Parathyroid adenoma (tissue), 2 donors: ENCODE data around the gene MAGI3.

Experiments
- H2AFZ ChIP-seq: fragments of 300-600 bp; sonication (generic); one replicate; pipeline ENCODE4 v1.7.0; 2017; ENCODE audit warnings: antibody characterized with exemption, mild to moderate bottlenecking
- H3K27ac ChIP-seq: fragments of 300-600 bp; sonication (generic); one replicate; pipeline ENCODE4 v1.7.0; 2017
- H3K27me3 ChIP-seq: fragments of 300-600 bp; sonication (generic); one replicate; pipeline ENCODE4 v1.7.0; 2017; ENCODE audit warnings: low read length; ENCODE audit not compliant: control insufficient read depth, insufficient read depth
- H3K36me3 ChIP-seq: fragments of 300-600 bp; sonication (generic); one replicate; pipeline ENCODE4 v1.7.0; 2017; ENCODE audit warnings: low read length; ENCODE audit not compliant: control insufficient read depth, insufficient read depth
- H3K4me1 ChIP-seq: fragments of 300-600 bp; sonication (generic); one replicate; pipeline ENCODE4 v1.7.0; 2017; ENCODE audit warnings: control low read depth
- H3K4me2 ChIP-seq: fragments of 300-600 bp; sonication (generic); one replicate; pipeline ENCODE4 v1.7.0; 2017; ENCODE audit warnings: low read length
- H3K4me3 ChIP-seq: fragments of 300-600 bp; sonication (generic); one replicate; pipeline ENCODE4 v1.7.0; 2017; ENCODE audit warnings: low read depth, low read length
- H3K79me2 ChIP-seq: fragments of 300-600 bp; sonication (generic); one replicate; pipeline ENCODE4 v1.7.0; 2017; ENCODE audit warnings: control low read depth
- H3K9ac ChIP-seq: fragments of 300-600 bp; sonication (generic); one replicate; pipeline ENCODE4 v1.7.0; 2017; ENCODE audit warnings: mild to moderate bottlenecking
- H3K9me3 ChIP-seq: fragments of 300-600 bp; sonication (generic); one replicate; pipeline ENCODE4 v1.7.0; 2017; ENCODE audit warnings: low read length; ENCODE audit not compliant: control insufficient read depth
- CTCF ChIP-seq: fragments of 300-600 bp; sonication (generic); IDR thresholded peaks from one replicate; pipeline ENCODE4 v1.7.0; 2017; ENCODE audit warnings: antibody characterized with exemption, mild to moderate bottlenecking
- donor health status: primary hyperparathyroidism.

The MAGI3 gene

GRCh38 chr1:113416496-113416895 lies 26.2 kb downstream of the MAGI3 start:
- H3K36me3 ChIP-seq = no peaks in the 10 kb centered on the region
- H3K9me3 ChIP-seq = no peaks in the 10 kb centered on the region
- H2AFZ ChIP-seq = no peak overlapping the region
- TF ChIP-seq CTCF = no peak
- H3K9ac ChIP-seq = no peak overlapping the region
- H3K27ac ChIP-seq = no peak overlapping the region
- no peak overlapping the region for H3K4me3 ChIP-seq
- H3K27me3 ChIP-seq = no peaks in the 10 kb centered on the region
- no peak overlapping the region for H3K4me2 ChIP-seq
- no peaks in the 10 kb centered on the region for H3K79me2 ChIP-seq
- H3K4me1 ChIP-seq = no peaks in the 10 kb centered on the region

DNA sequence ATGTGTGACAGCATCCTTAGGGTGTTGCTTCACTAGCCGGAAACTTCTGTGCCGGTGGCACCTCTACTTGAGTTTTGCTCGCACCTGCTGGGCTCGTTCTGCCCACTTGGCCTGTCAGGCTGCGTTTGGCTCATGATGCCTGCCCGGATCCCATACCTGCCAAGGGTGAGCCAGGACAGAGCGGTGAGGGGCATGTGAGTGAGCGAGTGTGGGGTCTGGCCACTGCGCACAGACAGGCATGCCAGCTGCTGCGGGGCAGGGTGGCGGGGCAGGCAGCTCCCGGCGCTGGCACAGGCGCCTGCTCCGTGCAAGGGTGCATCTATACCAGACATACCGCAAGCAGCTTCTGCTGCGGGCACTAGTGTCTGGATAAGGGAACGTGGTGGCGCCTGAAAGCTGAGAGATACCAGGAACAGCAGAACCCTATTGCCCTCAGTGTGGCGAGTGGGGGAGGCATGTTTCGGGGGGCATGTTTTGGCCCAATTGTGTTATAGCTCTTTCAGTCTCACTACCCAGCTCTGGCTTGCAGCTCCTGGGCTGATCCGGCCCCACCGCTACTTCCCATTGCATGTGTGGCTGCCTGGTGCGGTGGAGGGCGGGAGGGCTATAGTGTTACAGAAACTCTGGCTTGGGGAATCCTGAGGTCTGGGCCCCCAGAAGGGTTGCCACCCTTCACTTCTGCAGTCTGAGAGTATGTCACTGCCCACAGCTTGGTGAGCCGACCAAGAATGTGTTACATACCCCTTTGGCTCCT lies 32.2 kb downstream of the MAGI3 start:
- Histone ChIP-seq H3K9me3 (no peaks in the 10 kb centered on the region), H3K9ac (no peak overlapping the region), H3K27me3 (no peaks in the 10 kb centered on the region), H3K27ac (no peak overlapping the region), H3K36me3 (no peaks in the 10 kb centered on the region), H2AFZ (no peak overlapping the region), H3K4me2 (no peak overlapping the region), H3K4me3 (no peak overlapping the region), H3K79me2 (no peaks in the 10 kb centered on the region), H3K4me1 (no peaks in the 10 kb centered on the region)
- TF ChIP-seq CTCF = no peak

DNA sequence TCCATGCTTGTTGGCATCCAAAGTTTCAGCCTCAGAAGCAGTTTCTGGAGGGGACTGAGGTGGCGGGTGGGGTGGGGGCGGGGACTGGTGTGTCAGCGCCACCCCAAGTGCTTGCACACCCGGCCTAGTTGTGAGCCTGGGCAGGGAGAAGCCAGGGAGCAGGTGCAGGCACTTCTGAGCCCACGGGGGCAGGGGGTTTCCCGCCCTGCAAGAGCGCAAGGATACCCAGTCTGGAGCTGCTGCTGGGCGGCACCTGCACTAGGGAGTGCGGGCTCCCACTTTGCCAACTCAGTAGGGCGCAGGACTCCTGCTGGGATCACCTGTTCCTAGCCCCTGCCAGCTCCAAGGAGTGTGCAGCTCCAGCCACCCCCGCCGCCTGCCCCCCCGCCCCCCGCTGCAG lies 33.5 kb downstream of the MAGI3 start:
- Histone ChIP-seq H3K79me2 (no peaks in the 10 kb centered on the region), H3K27me3 (no peaks in the 10 kb centered on the region), H3K9ac (no peak overlapping the region), H3K27ac (no peak overlapping the region), H3K36me3 (no peaks in the 10 kb centered on the region), H3K4me1 (no peaks in the 10 kb centered on the region), H3K9me3 (no peaks in the 10 kb centered on the region), H3K4me3 (no peak overlapping the region), H3K4me2 (no peak overlapping the region), H2AFZ (no peak overlapping the region)
- no peak for TF ChIP-seq CTCF

DNA sequence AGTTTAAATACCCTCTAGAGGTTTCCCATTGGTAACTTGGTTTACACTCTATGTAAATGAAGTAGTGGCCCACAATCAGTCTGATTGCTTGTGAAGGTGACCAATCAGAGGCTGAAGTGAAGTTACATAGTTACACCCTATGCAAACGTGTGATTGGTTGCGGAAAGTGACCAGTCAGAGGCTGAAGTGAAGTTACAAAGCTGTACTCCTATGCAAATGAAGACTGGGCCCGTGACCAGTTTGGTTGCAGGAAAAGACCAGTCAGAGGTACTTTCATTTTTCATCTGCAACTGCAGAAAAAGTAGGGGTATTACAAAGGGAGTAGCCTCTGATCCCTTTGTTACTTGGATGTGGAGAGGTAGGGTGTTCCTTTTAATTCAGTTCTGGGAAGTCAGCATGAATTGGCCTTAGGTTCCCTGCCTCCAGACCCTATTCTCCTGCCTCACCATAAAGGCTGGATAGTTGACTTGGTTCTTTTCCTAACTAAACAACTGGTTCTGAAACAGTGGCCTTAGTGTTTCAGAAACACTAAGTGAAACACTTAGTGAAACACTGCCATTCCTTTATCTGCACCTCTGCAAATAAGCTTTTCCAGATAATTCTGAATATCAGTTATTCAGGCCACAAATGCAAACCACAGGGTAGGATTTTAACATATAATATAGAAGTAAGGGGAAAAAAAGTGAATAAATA lies 39.3 kb downstream of the MAGI3 start:
- Histone ChIP-seq H3K36me3 (no peaks in the 10 kb centered on the region), H3K4me2 (no peak overlapping the region), H3K27ac (no peak overlapping the region), H2AFZ (no peak overlapping the region), H3K79me2 (no peaks in the 10 kb centered on the region), H3K4me3 (no peak overlapping the region), H3K9ac (no peak overlapping the region), H3K4me1 (no peaks in the 10 kb centered on the region), H3K27me3 (no peaks in the 10 kb centered on the region), H3K9me3 (no peaks in the 10 kb centered on the region)
- no peak for TF ChIP-seq CTCF
